Measurements from ENCODE around the gene SLC9A4.

The SLC9A4 gene

GRCh38 chr2:102508863-102509262, 35.8 kb downstream of the SLC9A4 start:
- H3K27me3 ChIP-seq (ENCODE audit: low read length): no peaks in the 10 kb centered on the region
- H3K36me3 ChIP-seq (ENCODE audit: low read length): no peaks in the 10 kb centered on the region
- no peaks in the 10 kb centered on the region for H4K20me1 ChIP-seq (ENCODE audit: low read depth, low read length)
- H2AFZ ChIP-seq (ENCODE audit: low read depth, low read length, severe bottlenecking): no peak overlapping the region
- no peaks in the 10 kb centered on the region for H3K79me2 ChIP-seq (ENCODE audit: insufficient read depth, low read length)
- no peak overlapping the region for H3K27ac ChIP-seq (ENCODE audit: low read depth, low read length)
- H3K9me3 ChIP-seq (ENCODE audit: insufficient read depth, low read length): no peaks in the 10 kb centered on the region
- TF ChIP-seq EZH2phosphoT487 (conservative IDR thresholded peaks at IDR 0.05; ENCODE audit: low read length) (no peak), CTCF (IDR thresholded peaks at IDR 0.05; ENCODE audit: insufficient read depth, low read length, poor library complexity, severe bottlenecking) (no peak)
- H3K4me3 ChIP-seq (ENCODE audit: insufficient read depth, low read length, poor library complexity, severe bottlenecking): no peak overlapping the region
- no peaks in the 10 kb centered on the region for H3K9me2 ChIP-seq (replicated peaks; ENCODE audit: insufficient read depth, low read length)
- no peak overlapping the region for H3K4me2 ChIP-seq (ENCODE audit: low read depth, low read length, poor library complexity, severe bottlenecking)
- no peaks in the 10 kb centered on the region for H3F3A ChIP-seq (ENCODE audit: insufficient read depth)
- no peak overlapping the region for H3K9ac ChIP-seq (ENCODE audit: low read length)

- H3K27ac ChIP-seq (ENCODE audit: low read depth, low read length): no peak overlapping the region
- no peaks in the 10 kb centered on the region for H3K9me3 ChIP-seq (ENCODE audit: insufficient read depth, low read length)
- no peak overlapping the region for H3K4me3 ChIP-seq (ENCODE audit: insufficient read depth, low read length, poor library complexity, severe bottlenecking)
Observed at GRCh38 chr2:102509749-102510148, 36.7 kb downstream of the SLC9A4 start.

GRCh38 chr2:102510791-102511575, 38.0 kb downstream of the SLC9A4 start:
- H3K4me3 ChIP-seq (ENCODE audit: insufficient read depth, low read length, poor library complexity, severe bottlenecking): no peak overlapping the region
- H3K9ac ChIP-seq (ENCODE audit: low read length): no peak overlapping the region
- H2AFZ ChIP-seq (ENCODE audit: low read depth, low read length, severe bottlenecking): no peak overlapping the region
- H3K36me3 ChIP-seq (ENCODE audit: low read length): no peaks in the 10 kb centered on the region
- no peak overlapping the region for H3K27ac ChIP-seq (ENCODE audit: low read depth, low read length)
- no peaks in the 10 kb centered on the region for H3F3A ChIP-seq (ENCODE audit: insufficient read depth)
- H3K9me2 ChIP-seq (replicated peaks; ENCODE audit: insufficient read depth, low read length): no peaks in the 10 kb centered on the region
- TF ChIP-seq EZH2phosphoT487 (conservative IDR thresholded peaks at IDR 0.05; ENCODE audit: low read length) (no peak), CTCF (IDR thresholded peaks at IDR 0.05; ENCODE audit: insufficient read depth, low read length, poor library complexity, severe bottlenecking) (no peak)
- no peaks in the 10 kb centered on the region for H4K20me1 ChIP-seq (ENCODE audit: low read depth, low read length)
- H3K79me2 ChIP-seq (ENCODE audit: insufficient read depth, low read length): no peaks in the 10 kb centered on the region
- H3K4me2 ChIP-seq (ENCODE audit: low read depth, low read length, poor library complexity, severe bottlenecking): no peak overlapping the region
- H3K27me3 ChIP-seq (ENCODE audit: low read length): no peaks in the 10 kb centered on the region
- H3K9me3 ChIP-seq (ENCODE audit: insufficient read depth, low read length): no peaks in the 10 kb centered on the region

More at GRCh38 chr2:102509749-102510148, 36.7 kb downstream of the SLC9A4 start:
- Histone ChIP-seq H3K4me2 (ENCODE audit: low read depth, low read length, poor library complexity, severe bottlenecking) (no peak overlapping the region), H3K9me2 (replicated peaks; ENCODE audit: insufficient read depth, low read length) (no peaks in the 10 kb centered on the region), H3K9ac (ENCODE audit: low read length) (no peak overlapping the region), H3K79me2 (ENCODE audit: insufficient read depth, low read length) (no peaks in the 10 kb centered on the region), H3K27me3 (ENCODE audit: low read length) (no peaks in the 10 kb centered on the region), H3F3A (ENCODE audit: insufficient read depth) (no peaks in the 10 kb centered on the region), H2AFZ (ENCODE audit: low read depth, low read length, severe bottlenecking) (no peak overlapping the region), H3K36me3 (ENCODE audit: low read length) (no peaks in the 10 kb centered on the region), H4K20me1 (ENCODE audit: low read depth, low read length) (no peaks in the 10 kb centered on the region)
- TF ChIP-seq CTCF (IDR thresholded peaks at IDR 0.05; ENCODE audit: insufficient read depth, low read length, poor library complexity, severe bottlenecking) (no peak), EZH2phosphoT487 (conservative IDR thresholded peaks at IDR 0.05; ENCODE audit: low read length) (no peak)

Data from SU-DHL-6 (cell line).